Right lobe of liver (tissue), 4 donors: ENCODE measurements around the gene EPHA1.

Experiments used
- POLR2A ChIP-seq: fragments of 450-650 bp; IDR thresholded peaks from one replicate; pipeline ENCODE4 v1.6.1; 2017; ENCODE audit warnings: antibody characterized with exemption, mild to moderate bottlenecking
- TF ChIP-seq, protein P1 (sequence below), 4 donors: fragments of 200-600 bp in 3 of 4; fragments of 450-650 bp in 1 of 4; IDR thresholded peaks; one replicate each; pipeline versions ENCODE4 v1.5.1 to v1.8.0; 2016 to 2022; ENCODE audit warnings: antibody characterized with exemption in 4 of 4, mild to moderate bottlenecking in 2 of 4
- donor health status: DM: no; HTN: no; CAD: no.
- donor health status: DM: no; HTN: no; CAD: no.
- donor health status: DM: no; HTN: yes; CAD: no.

DNA sequence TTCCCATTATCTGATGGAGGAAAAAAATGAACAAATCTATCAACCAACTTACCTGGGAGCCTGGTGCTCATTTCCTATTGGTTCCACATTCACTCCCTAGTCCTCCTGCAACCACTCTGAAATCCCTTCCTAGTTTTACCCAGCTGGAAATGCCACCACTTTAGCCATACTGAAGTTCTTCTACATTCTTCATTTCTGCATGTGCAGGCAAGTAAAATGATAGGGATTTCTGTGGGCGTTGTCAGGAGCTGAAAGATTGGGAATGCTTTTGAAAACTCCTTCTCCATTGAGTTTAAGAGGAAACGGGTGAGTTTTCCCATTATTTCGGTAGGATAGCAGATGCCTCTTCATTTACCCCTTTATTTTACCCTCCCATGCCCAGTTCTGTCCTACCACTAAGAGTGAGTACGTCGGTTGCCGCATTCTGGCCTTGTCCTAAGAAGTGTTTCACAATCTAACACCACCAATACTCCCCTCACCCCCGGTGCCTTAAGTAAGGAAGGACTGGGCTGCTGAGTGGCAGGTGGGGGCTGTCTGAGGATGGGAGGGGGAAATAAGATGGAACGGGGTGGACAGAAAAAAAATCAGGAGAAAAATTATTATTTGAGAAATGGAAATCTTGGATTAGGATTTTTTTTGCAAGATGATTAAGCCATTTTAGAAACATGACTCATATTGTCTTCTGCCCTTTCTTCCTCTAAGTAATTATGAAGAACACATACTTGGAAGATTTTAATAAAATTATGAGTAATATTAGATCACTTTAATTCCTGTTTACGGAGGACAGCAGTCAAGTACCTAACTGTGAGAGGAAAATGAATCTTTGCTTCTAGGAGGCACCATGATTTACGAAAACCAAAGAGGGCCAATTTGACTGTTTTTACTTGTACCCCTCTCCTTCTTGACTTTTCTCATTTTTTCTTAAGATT is 21.4 kb upstream of the EPHA1 start:
- no peak for TF ChIP-seq POLR2A
- TF ChIP-seq, protein P1, sequence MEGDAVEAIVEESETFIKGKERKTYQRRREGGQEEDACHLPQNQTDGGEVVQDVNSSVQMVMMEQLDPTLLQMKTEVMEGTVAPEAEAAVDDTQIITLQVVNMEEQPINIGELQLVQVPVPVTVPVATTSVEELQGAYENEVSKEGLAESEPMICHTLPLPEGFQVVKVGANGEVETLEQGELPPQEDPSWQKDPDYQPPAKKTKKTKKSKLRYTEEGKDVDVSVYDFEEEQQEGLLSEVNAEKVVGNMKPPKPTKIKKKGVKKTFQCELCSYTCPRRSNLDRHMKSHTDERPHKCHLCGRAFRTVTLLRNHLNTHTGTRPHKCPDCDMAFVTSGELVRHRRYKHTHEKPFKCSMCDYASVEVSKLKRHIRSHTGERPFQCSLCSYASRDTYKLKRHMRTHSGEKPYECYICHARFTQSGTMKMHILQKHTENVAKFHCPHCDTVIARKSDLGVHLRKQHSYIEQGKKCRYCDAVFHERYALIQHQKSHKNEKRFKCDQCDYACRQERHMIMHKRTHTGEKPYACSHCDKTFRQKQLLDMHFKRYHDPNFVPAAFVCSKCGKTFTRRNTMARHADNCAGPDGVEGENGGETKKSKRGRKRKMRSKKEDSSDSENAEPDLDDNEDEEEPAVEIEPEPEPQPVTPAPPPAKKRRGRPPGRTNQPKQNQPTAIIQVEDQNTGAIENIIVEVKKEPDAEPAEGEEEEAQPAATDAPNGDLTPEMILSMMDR (IDR thresholded peaks at IDR 0.05): no peak
